Kidney (tissue), 14 donors: Measurements from ENCODE around the gene YOD1. TPM values are rescaled to one million over a fixed set of nuclear protein-coding genes. Genes with fewer than 3 reads are reported as not detected.

Source experiments
- DNase-seq, 5 donors: peaks; one replicate each; pipeline ENCODE4 v3.0.0-alpha.2; 2013 to 2020
- FAIRE-seq: peaks from 2 replicates; lab custom pipeline; 2012; peaks lifted over from hg19 to GRCh38; lab: Jason Lieb, UNC
- H3K27ac ChIP-seq, 2 donors: one replicate each; pipeline ENCODE4 v1.7.0; 2013; ENCODE audit warnings: low read depth in 2 of 2, low read length in 2 of 2, inconsistent platforms in 1 of 2
- H3K27me3 ChIP-seq: one replicate; pipeline ENCODE4 v1.7.1; 2013; ENCODE audit warnings: low read length, inconsistent platforms; ENCODE audit not compliant: control insufficient read depth, insufficient read depth
- H3K36me3 ChIP-seq, 3 donors: one replicate each; pipeline versions ENCODE4 v1.7.0 to v1.7.1; 2013; ENCODE audit warnings: low read length in 3 of 3, control low read depth in 1 of 3, inconsistent platforms in 1 of 3; ENCODE audit not compliant: insufficient read depth in 3 of 3, control insufficient read depth in 2 of 3
- H3K4me1 ChIP-seq, 3 donors: one replicate each; pipeline versions ENCODE4 v1.7.0 to v1.7.1; 2013; ENCODE audit warnings: low read length in 3 of 3, inconsistent platforms in 1 of 3, low read depth in 1 of 3; ENCODE audit not compliant: control insufficient read depth in 2 of 3, insufficient read depth in 2 of 3
- H3K4me3 ChIP-seq, 3 donors: one replicate each; pipeline versions ENCODE4 v1.7.0 to v1.8.1; 2013; ENCODE audit warnings: low read length in 3 of 3, control low read depth in 1 of 3, inconsistent platforms in 1 of 3
- H3K9ac ChIP-seq, 3 donors: one replicate each; pipeline versions ENCODE4 v1.7.0 to v1.7.1; 2013; ENCODE audit warnings: low read length in 3 of 3, control low read depth in 1 of 3, inconsistent platforms in 1 of 3
- H3K9me3 ChIP-seq, 3 donors: one replicate each; pipeline versions ENCODE4 v1.7.0 to v1.7.1; 2013; ENCODE audit warnings: low read length in 3 of 3, control low read depth in 1 of 3, inconsistent platforms in 1 of 3; ENCODE audit not compliant: control insufficient read depth in 2 of 3, insufficient read depth in 1 of 3
- intact Hi-C: fragments of 100-400 bp; cut with DNase I; formaldehyde crosslinking; loops from one replicate; pipeline ENCODE4 v1.11.1; 2022
- polyA plus RNA-seq: library from polyadenylated mRNA; stranded (reverse); fragments of 350-450 nt; fragmentation: Illumina TruSeq; extraction: RNeasy Lipid Tissue Mini Kit (QIAGEN cat#74804); gene quantifications from one replicate; pipeline ENCODE4 v1.2.3, GENCODE V29; 2014; ENCODE audit warnings: low read depth, low replicate concordance; ENCODE audit not compliant: insufficient read depth
- total RNA-seq: library from RNA; stranded (reverse); fragmentation: NEBNext Ultra II Directional; extraction: Animal tissue kit (Norgen Biotek cat#: 25700); gene quantifications from one replicate; pipeline ENCODE4 v1.2.1, GENCODE V29; 2021
- TF ChIP-seq, protein P1 (sequence below): IDR thresholded peaks from 3 replicates; pipeline ENCODE4 v1.5.1; 2012; ENCODE audit warnings: mild to moderate bottlenecking, moderate library complexity, borderline replicate concordance; ENCODE audit not compliant: insufficient read depth; ENCODE audit errors: extremely low read depth
- donor health status: control.
- donor health status: control.
- donor health status: control.
- donor health status: control.
- donor health status: control.
- donor health status: DM: yes; HTN: yes; CAD: no.
- donor health status: Normal renal cell carcinoma (clear cell type).

YOD1 gene
- total and polyA plus RNA-seq, 2 donors from 2014 or later, result 2.7 to 6.2 TPM

DNA sequence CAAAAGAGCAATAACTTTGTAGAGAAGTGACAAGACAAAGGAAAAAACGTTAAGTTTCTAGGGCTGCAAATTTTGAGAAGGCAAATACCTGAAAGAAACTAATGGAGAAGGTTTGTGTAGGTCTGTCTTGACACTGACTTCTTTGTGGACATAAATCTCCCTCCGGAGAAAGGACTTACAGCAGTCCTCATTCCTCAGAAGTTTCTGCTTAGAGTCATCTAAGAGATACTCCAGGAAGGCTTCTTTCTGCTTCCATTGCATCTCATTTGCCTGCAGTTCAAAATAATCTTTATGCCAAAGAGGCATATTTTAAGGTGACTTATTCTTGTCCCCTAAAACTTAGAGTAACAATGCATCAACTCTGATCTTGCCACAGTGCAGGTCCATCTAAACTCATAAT is 33.2 kb upstream of the YOD1 start:
- H3K27me3 ChIP-seq, result no peaks in the 10 kb centered on the region
- peaks cover 0 to 11% (median 1%) of the 10 kb centered on the region in 3 donors for H3K36me3 ChIP-seq
- H3K9ac ChIP-seq, result no peak overlapping the region
- H3K4me3 ChIP-seq, result no peak overlapping the region
- intact Hi-C loops, result loop anchor here (10.0 kb wide), 1 partner anchor 321 kb away; no protein-coding TSS in a partner anchor
- no peaks in the 10 kb centered on the region for H3K9me3 ChIP-seq
- peaks cover 0 to 4% (median 3%) of the 10 kb centered on the region in 3 donors for H3K4me1 ChIP-seq
- FAIRE-seq, result no peak
- no peak for DNase-seq
- TF ChIP-seq, protein P1, sequence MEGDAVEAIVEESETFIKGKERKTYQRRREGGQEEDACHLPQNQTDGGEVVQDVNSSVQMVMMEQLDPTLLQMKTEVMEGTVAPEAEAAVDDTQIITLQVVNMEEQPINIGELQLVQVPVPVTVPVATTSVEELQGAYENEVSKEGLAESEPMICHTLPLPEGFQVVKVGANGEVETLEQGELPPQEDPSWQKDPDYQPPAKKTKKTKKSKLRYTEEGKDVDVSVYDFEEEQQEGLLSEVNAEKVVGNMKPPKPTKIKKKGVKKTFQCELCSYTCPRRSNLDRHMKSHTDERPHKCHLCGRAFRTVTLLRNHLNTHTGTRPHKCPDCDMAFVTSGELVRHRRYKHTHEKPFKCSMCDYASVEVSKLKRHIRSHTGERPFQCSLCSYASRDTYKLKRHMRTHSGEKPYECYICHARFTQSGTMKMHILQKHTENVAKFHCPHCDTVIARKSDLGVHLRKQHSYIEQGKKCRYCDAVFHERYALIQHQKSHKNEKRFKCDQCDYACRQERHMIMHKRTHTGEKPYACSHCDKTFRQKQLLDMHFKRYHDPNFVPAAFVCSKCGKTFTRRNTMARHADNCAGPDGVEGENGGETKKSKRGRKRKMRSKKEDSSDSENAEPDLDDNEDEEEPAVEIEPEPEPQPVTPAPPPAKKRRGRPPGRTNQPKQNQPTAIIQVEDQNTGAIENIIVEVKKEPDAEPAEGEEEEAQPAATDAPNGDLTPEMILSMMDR, result no peak
- H3K27ac ChIP-seq, result no peak overlapping the region

DNA sequence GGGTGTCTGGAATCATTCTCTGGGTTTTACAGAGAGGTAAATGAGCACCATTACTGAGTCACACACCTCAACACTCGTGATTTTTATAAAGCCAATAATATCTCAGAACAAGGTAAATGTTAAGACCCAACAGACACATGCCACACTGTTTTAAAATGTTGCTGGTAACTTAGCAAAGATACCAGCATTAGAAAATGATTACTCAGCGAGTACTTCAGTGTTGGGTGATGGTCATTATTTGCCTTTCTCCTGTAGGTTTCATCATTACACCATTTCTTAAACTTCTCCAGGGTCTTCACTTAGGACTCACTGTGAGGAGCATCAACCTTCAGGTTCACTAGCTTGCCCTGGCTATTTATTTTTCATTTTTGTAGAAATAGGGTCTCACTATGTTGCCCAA is 30.8 kb upstream of the YOD1 start:
- Histone ChIP-seq H3K27ac (no peak overlapping the region), H3K9me3 (no peaks in the 10 kb centered on the region), H3K4me3 (no peak overlapping the region), H3K9ac (no peak overlapping the region), H3K27me3 (no peaks in the 10 kb centered on the region), H3K36me3 (peaks cover 0 to 15% (median 11%) of the 10 kb centered on the region in 3 donors), H3K4me1 (no peaks in the 10 kb centered on the region)
- TF ChIP-seq, protein P1, result no peak
- FAIRE-seq (no peak), DNase-seq (no peak)
- intact Hi-C loops, result loop anchor here (10.0 kb wide), 1 partner anchor 323 kb away; no protein-coding TSS in a partner anchor

DNA sequence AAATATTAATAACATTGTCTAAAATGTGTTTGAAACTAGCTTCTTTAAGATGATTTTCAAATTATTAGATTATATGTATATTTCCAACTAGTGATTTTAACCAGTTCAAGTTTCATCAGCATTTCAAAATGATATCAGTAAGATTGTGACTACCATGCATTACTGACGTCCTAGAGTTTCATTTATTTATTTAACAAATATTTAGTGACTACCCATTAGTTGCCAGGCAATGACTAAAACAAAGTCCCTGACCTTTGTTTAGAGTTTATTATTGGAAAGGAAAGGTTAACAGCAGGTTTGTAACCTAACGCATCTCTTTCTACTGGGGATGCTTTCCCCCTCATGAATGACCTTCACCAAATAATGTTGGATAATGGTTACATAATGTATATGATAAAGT is 30.1 kb upstream of the YOD1 start:
- Histone ChIP-seq H3K36me3 (peaks cover 0 to 15% (median 15%) of the 10 kb centered on the region in 3 donors), H3K27ac (no peak overlapping the region), H3K9me3 (no peaks in the 10 kb centered on the region), H3K4me1 (no peaks in the 10 kb centered on the region), H3K27me3 (no peaks in the 10 kb centered on the region), H3K4me3 (no peak overlapping the region), H3K9ac (no peak overlapping the region)
- TF ChIP-seq, protein P1, result no peak
- intact Hi-C loops, result loop anchor here (10.0 kb wide), 1 partner anchor 324 kb away; no protein-coding TSS in a partner anchor
- DNase-seq, result no peak
- FAIRE-seq, result no peak
